ENCODE data around the gene IGLON5.

GRCh38 chr19:51318687-51319648 lies 7.5 kb downstream of the IGLON5 start:
- TF ChIP-seq CTCF (IDR thresholded peaks at IDR 0.05 in 4 of 5, conservative IDR thresholded peaks at IDR 0.05 in 1 of 5) = no peak
- no peak for TF ChIP-seq POLR2A (IDR thresholded peaks at IDR 0.05)
